ENCODE results near the gene PRSS36.
"Not testable (repeated sequence)": the region's sequence is repeated elsewhere in the genome, so short reads cannot be mapped to it uniquely, and the experiment has no call there.

PRSS36 gene

GRCh38 chr16:31167315-31167714, 17.4 kb upstream of the PRSS36 start:
- Histone ChIP-seq H3K9me3 (ENCODE audit: control insufficient read depth in 5 of 5, low read length in 5 of 5) (no peaks in the 10 kb centered on the region), H3K4me1 (ENCODE audit: control insufficient read depth in 5 of 5, insufficient read depth in 5 of 5, low read length in 5 of 5) (no peaks in the 10 kb centered on the region), H3K27ac (ENCODE audit: low read depth, low read length) (no peak overlapping the region), H3K4me3 (ENCODE audit: low read depth in 1 of 5, low read length in 5 of 5) (no peak overlapping the region), H3K27me3 (ENCODE audit: control insufficient read depth in 5 of 5, insufficient read depth in 4 of 5, low read length in 5 of 5) (no peaks in the 10 kb centered on the region), H3K36me3 (ENCODE audit: control insufficient read depth in 5 of 5, insufficient read depth in 5 of 5, low read length in 5 of 5) (no peaks in the 10 kb centered on the region), H3K9ac (ENCODE audit: low read length in 5 of 5) (no peak overlapping the region)

GRCh38 chr16:31157136-31157535, 7.3 kb upstream of the PRSS36 start:
- Histone ChIP-seq H3K36me3 (ENCODE audit: control insufficient read depth in 5 of 5, insufficient read depth in 5 of 5, low read length in 5 of 5) (no peaks in the 10 kb centered on the region), H3K9me3 (ENCODE audit: control insufficient read depth in 5 of 5, low read length in 5 of 5) (no peaks in the 10 kb centered on the region)

GRCh38 chr16:31150976-31151375, 1.1 kb upstream of the PRSS36 start:
- not testable (repeated sequence) for H3K9ac ChIP-seq (ENCODE audit: low read length in 5 of 5); H3K36me3 ChIP-seq (ENCODE audit: control insufficient read depth in 5 of 5, insufficient read depth in 5 of 5, low read length in 5 of 5); H3K9me3 ChIP-seq (ENCODE audit: control insufficient read depth in 5 of 5, low read length in 5 of 5); H3K27ac ChIP-seq (ENCODE audit: low read depth, low read length); H3K4me3 ChIP-seq (ENCODE audit: low read depth in 1 of 5, low read length in 5 of 5)
- Histone ChIP-seq H3K27me3 (ENCODE audit: control insufficient read depth in 5 of 5, insufficient read depth in 4 of 5, low read length in 5 of 5) (peaks cover 7 to 25% (median 17%) of the 10 kb centered on the region in 5 donors), H3K4me1 (ENCODE audit: control insufficient read depth in 5 of 5, insufficient read depth in 5 of 5, low read length in 5 of 5) (peaks cover 0 to 24% (median 7%) of the 10 kb centered on the region in 5 donors)

More at GRCh38 chr16:31157136-31157535, 7.3 kb upstream of the PRSS36 start:
- H3K27ac ChIP-seq (ENCODE audit: low read depth, low read length): no peak overlapping the region
- peaks cover 0 to 3% (median 0%) of the 10 kb centered on the region in 5 donors for H3K27me3 ChIP-seq (ENCODE audit: control insufficient read depth in 5 of 5, insufficient read depth in 4 of 5, low read length in 5 of 5)
- no peaks in the 10 kb centered on the region for H3K4me1 ChIP-seq (ENCODE audit: control insufficient read depth in 5 of 5, insufficient read depth in 5 of 5, low read length in 5 of 5)
- no peak overlapping the region for H3K9ac ChIP-seq (ENCODE audit: low read length in 5 of 5)
- H3K4me3 ChIP-seq (ENCODE audit: low read depth in 1 of 5, low read length in 5 of 5): no peak overlapping the region

GRCh38 chr16:31149332-31149731, 534 bp downstream of the PRSS36 start:
- Histone ChIP-seq H3K36me3 (ENCODE audit: control insufficient read depth in 5 of 5, insufficient read depth in 5 of 5, low read length in 5 of 5) (no peaks in the 10 kb centered on the region), H3K4me3 (ENCODE audit: low read depth in 1 of 5, low read length in 5 of 5) (peak overlapping the region in 2 of 5 donors; percentile 2 to 18), H3K4me1 (ENCODE audit: control insufficient read depth in 5 of 5, insufficient read depth in 5 of 5, low read length in 5 of 5) (peaks cover 0 to 24% (median 7%) of the 10 kb centered on the region in 5 donors), H3K9me3 (ENCODE audit: control insufficient read depth in 5 of 5, low read length in 5 of 5) (no peaks in the 10 kb centered on the region), H3K27ac (ENCODE audit: low read depth, low read length) (no peak overlapping the region), H3K9ac (ENCODE audit: low read length in 5 of 5) (peak overlapping the region in 1 of 5 donors; percentile 23), H3K27me3 (ENCODE audit: control insufficient read depth in 5 of 5, insufficient read depth in 4 of 5, low read length in 5 of 5) (peaks cover 7 to 23% (median 17%) of the 10 kb centered on the region in 5 donors)

- peaks cover 0 to 24% (median 7%) of the 10 kb centered on the region in 5 donors for H3K4me1 ChIP-seq (ENCODE audit: control insufficient read depth in 5 of 5, insufficient read depth in 5 of 5, low read length in 5 of 5)
- peaks cover 7 to 22% (median 17%) of the 10 kb centered on the region in 5 donors for H3K27me3 ChIP-seq (ENCODE audit: control insufficient read depth in 5 of 5, insufficient read depth in 4 of 5, low read length in 5 of 5)
- no peak overlapping the region for H3K27ac ChIP-seq (ENCODE audit: low read depth, low read length)
- peak overlapping the region in 1 of 5 donors; percentile 2 for H3K4me3 ChIP-seq (ENCODE audit: low read depth in 1 of 5, low read length in 5 of 5)
- H3K9ac ChIP-seq (ENCODE audit: low read length in 5 of 5): no peak overlapping the region
- no peaks in the 10 kb centered on the region for H3K9me3 ChIP-seq (ENCODE audit: control insufficient read depth in 5 of 5, low read length in 5 of 5)
- H3K36me3 ChIP-seq (ENCODE audit: control insufficient read depth in 5 of 5, insufficient read depth in 5 of 5, low read length in 5 of 5): no peaks in the 10 kb centered on the region
Observed at GRCh38 chr16:31148896-31149295, 970 bp downstream of the PRSS36 start.

- Histone ChIP-seq H3K4me3 (ENCODE audit: low read depth in 1 of 5, low read length in 5 of 5) (peak overlapping the region in 2 of 5 donors; percentile 26 to 36), H3K36me3 (ENCODE audit: control insufficient read depth in 5 of 5, insufficient read depth in 5 of 5, low read length in 5 of 5) (no peaks in the 10 kb centered on the region), H3K27ac (ENCODE audit: low read depth, low read length) (no peak overlapping the region), H3K4me1 (ENCODE audit: control insufficient read depth in 5 of 5, insufficient read depth in 5 of 5, low read length in 5 of 5) (peaks cover 0 to 25% (median 7%) of the 10 kb centered on the region in 5 donors), H3K9ac (ENCODE audit: low read length in 5 of 5) (no peak overlapping the region), H3K27me3 (ENCODE audit: control insufficient read depth in 5 of 5, insufficient read depth in 4 of 5, low read length in 5 of 5) (peaks cover 7 to 22% (median 17%) of the 10 kb centered on the region in 5 donors), H3K9me3 (ENCODE audit: control insufficient read depth in 5 of 5, low read length in 5 of 5) (no peaks in the 10 kb centered on the region)
Observed at GRCh38 chr16:31148281-31148728, 1.6 kb downstream of the PRSS36 start.

- Histone ChIP-seq H3K4me1 (ENCODE audit: control insufficient read depth in 5 of 5, insufficient read depth in 5 of 5, low read length in 5 of 5) (peaks cover 0 to 32% (median 12%) of the 10 kb centered on the region in 5 donors), H3K27me3 (ENCODE audit: control insufficient read depth in 5 of 5, insufficient read depth in 4 of 5, low read length in 5 of 5) (peaks cover 7 to 22% (median 17%) of the 10 kb centered on the region in 5 donors), H3K36me3 (ENCODE audit: control insufficient read depth in 5 of 5, insufficient read depth in 5 of 5, low read length in 5 of 5) (no peaks in the 10 kb centered on the region), H3K9ac (ENCODE audit: low read length in 5 of 5) (no peak overlapping the region), H3K27ac (ENCODE audit: low read depth, low read length) (no peak overlapping the region), H3K4me3 (ENCODE audit: low read depth in 1 of 5, low read length in 5 of 5) (no peak overlapping the region), H3K9me3 (ENCODE audit: control insufficient read depth in 5 of 5, low read length in 5 of 5) (no peaks in the 10 kb centered on the region)
Observed at GRCh38 chr16:31147574-31147973, 2.3 kb downstream of the PRSS36 start.

- H3K9ac ChIP-seq (ENCODE audit: low read length in 5 of 5): no peak overlapping the region
Observed at GRCh38 chr16:31145398-31145990, 4.4 kb downstream of the PRSS36 start.

GRCh38 chr16:31144418-31144817, 5.4 kb downstream of the PRSS36 start:
- H3K9ac ChIP-seq (ENCODE audit: low read length in 5 of 5); H3K36me3 ChIP-seq (ENCODE audit: control insufficient read depth in 5 of 5, insufficient read depth in 5 of 5, low read length in 5 of 5); H3K27ac ChIP-seq (ENCODE audit: low read depth, low read length); H3K4me3 ChIP-seq (ENCODE audit: low read depth in 1 of 5, low read length in 5 of 5); H3K9me3 ChIP-seq (ENCODE audit: control insufficient read depth in 5 of 5, low read length in 5 of 5): not testable (repeated sequence)
- peaks cover 7 to 22% (median 16%) of the 10 kb centered on the region in 5 donors for H3K27me3 ChIP-seq (ENCODE audit: control insufficient read depth in 5 of 5, insufficient read depth in 4 of 5, low read length in 5 of 5)
- H3K4me1 ChIP-seq (ENCODE audit: control insufficient read depth in 5 of 5, insufficient read depth in 5 of 5, low read length in 5 of 5): peaks cover 1 to 39% (median 25%) of the 10 kb centered on the region in 5 donors

More at GRCh38 chr16:31145398-31145990, 4.4 kb downstream of the PRSS36 start:
- peaks cover 1 to 43% (median 25%) of the 10 kb centered on the region in 5 donors for H3K4me1 ChIP-seq (ENCODE audit: control insufficient read depth in 5 of 5, insufficient read depth in 5 of 5, low read length in 5 of 5)
- no peaks in the 10 kb centered on the region for H3K9me3 ChIP-seq (ENCODE audit: control insufficient read depth in 5 of 5, low read length in 5 of 5)
- no peak overlapping the region for H3K27ac ChIP-seq (ENCODE audit: low read depth, low read length)
- H3K27me3 ChIP-seq (ENCODE audit: control insufficient read depth in 5 of 5, insufficient read depth in 4 of 5, low read length in 5 of 5): peaks cover 7 to 22% (median 17%) of the 10 kb centered on the region in 5 donors
- H3K4me3 ChIP-seq (ENCODE audit: low read depth in 1 of 5, low read length in 5 of 5): no peak overlapping the region
- no peaks in the 10 kb centered on the region for H3K36me3 ChIP-seq (ENCODE audit: control insufficient read depth in 5 of 5, insufficient read depth in 5 of 5, low read length in 5 of 5)

- Histone ChIP-seq H3K36me3 (ENCODE audit: control insufficient read depth in 5 of 5, insufficient read depth in 5 of 5, low read length in 5 of 5) (no peaks in the 10 kb centered on the region), H3K27ac (ENCODE audit: low read depth, low read length) (no peak overlapping the region), H3K27me3 (ENCODE audit: control insufficient read depth in 5 of 5, insufficient read depth in 4 of 5, low read length in 5 of 5) (peaks cover 7 to 16% (median 12%) of the 10 kb centered on the region in 5 donors), H3K9ac (ENCODE audit: low read length in 5 of 5) (no peak overlapping the region), H3K4me1 (ENCODE audit: control insufficient read depth in 5 of 5, insufficient read depth in 5 of 5, low read length in 5 of 5) (peaks cover 1 to 39% (median 28%) of the 10 kb centered on the region in 5 donors), H3K4me3 (ENCODE audit: low read depth in 1 of 5, low read length in 5 of 5) (no peak overlapping the region), H3K9me3 (ENCODE audit: control insufficient read depth in 5 of 5, low read length in 5 of 5) (no peaks in the 10 kb centered on the region)
Observed at GRCh38 chr16:31143694-31144148, 6.1 kb downstream of the PRSS36 start.

All from subcutaneous abdominal adipose tissue (tissue), 5 donors.